Measurements from ENCODE around the gene SPATA45. TPM values are rescaled to one million over a fixed set of nuclear protein-coding genes. Genes with fewer than 3 reads are reported as not detected.
A peak's percentile ranks its signal among the peaks of the same experiment; 100 is the strongest.

The SPATA45 gene
- total RNA-seq, 1 experiment from 2014 or later, result 0.68 TPM

GRCh38 chr1:212858461-212859265, 11.2 kb upstream of the SPATA45 start:
- no peak overlapping the region for H4K8ac ChIP-seq (replicated peaks; ENCODE audit: insufficient read length, low read depth, low read length)
- H3K14ac ChIP-seq (ENCODE audit: insufficient read depth, low read length), result peak overlapping the region; percentile 85
- no peak overlapping the region for H2BK20ac ChIP-seq (ENCODE audit: low read depth, low read length, poor library complexity, severe bottlenecking)
- no peak overlapping the region for H2AK5ac ChIP-seq (ENCODE audit: insufficient read length, low read length)
- no peak overlapping the region for H2BK120ac ChIP-seq (ENCODE audit: low read depth, low read length, poor library complexity, severe bottlenecking)
- H2BK15ac ChIP-seq (ENCODE audit: low read depth, low read length), result no peak overlapping the region
- H4K5ac ChIP-seq (ENCODE audit: insufficient read length, low read depth, low read length), result no peak overlapping the region
- Mint-ChIP-seq H3K27ac (peak overlapping the region; percentile 97 to 99 (median 98)), H3K9me3 (peaks cover 2% of the 10 kb centered on the region in 2 experiments; a peak in 2 of 5 replicates), H3K36me3 (ENCODE audit: insufficient read depth in 1 of 3, low read depth in 3 of 3) (peaks cover 15 to 24% (median 22%) of the 10 kb centered on the region in 3 experiments), H3K4me3 (no peak overlapping the region), H3K27me3 (ENCODE audit: low read depth) (peaks cover 5% of the 10 kb centered on the region; the same call in 1 of the 2 replicates), H3K4me1 (peaks cover 24 to 36% of the 10 kb centered on the region in 2 experiments)
- H3K18ac ChIP-seq (ENCODE audit: insufficient read length, low read depth, low read length), result peak overlapping the region; percentile 89
- no peak overlapping the region for H2BK5ac ChIP-seq (ENCODE audit: insufficient read length, low read length)
- no peak overlapping the region for H3T11ph ChIP-seq (ENCODE audit: low read length)
- WGBS (ENCODE audit: extremely low coverage, insufficient read length, low lambda C conversion rate), result no CpG with 5 or more reads among the region's 54 CpGs
- H3K4me2 ChIP-seq (ENCODE audit: insufficient read depth, insufficient read length, low read length), result peak overlapping the region; percentile 91
- peaks cover 3% of the 10 kb centered on the region for H4K20me1 ChIP-seq (ENCODE audit: control insufficient read depth, insufficient read depth, insufficient read length)
- H3K23me2 ChIP-seq (ENCODE audit: insufficient read length, low read depth, low read length, poor library complexity, severe bottlenecking), result peaks cover 9% of the 10 kb centered on the region
- DNase-seq, result no peak
- H2AFZ ChIP-seq (ENCODE audit: low read length), result no peak overlapping the region
- H3K4me1 ChIP-seq (ENCODE audit: insufficient read depth, low read length), result peaks cover 3% of the 10 kb centered on the region; the same call in 1 of the 2 replicates
- peak overlapping the region; percentile 94 for H3K9ac ChIP-seq (ENCODE audit: extremely low read depth, insufficient read length, low read length)
- no peaks in the 10 kb centered on the region for H3K79me1 ChIP-seq (ENCODE audit: insufficient read depth, low read depth, low read length, poor library complexity, severe bottlenecking)
- peaks cover 43% of the 10 kb centered on the region for H3K79me2 ChIP-seq (ENCODE audit: insufficient read depth, low read length)
- TF ChIP-seq CTCF (conservative IDR thresholded peaks at IDR 0.05), result no peak
- H4K91ac ChIP-seq (ENCODE audit: insufficient read length, low read depth, low read length), result no peak overlapping the region
- H3K27me3 ChIP-seq (ENCODE audit: insufficient read depth, low read length), result no peaks in the 10 kb centered on the region
- H3K23ac ChIP-seq (ENCODE audit: insufficient read length, low read depth, low read length), result no peak overlapping the region
- no peak overlapping the region for H3K4ac ChIP-seq (ENCODE audit: low read depth, low read length)
- H3K56ac ChIP-seq (ENCODE audit: insufficient read length, low read depth, low read length), result no peak overlapping the region
- no peak overlapping the region for H3K27ac ChIP-seq (ENCODE audit: insufficient read length, low read depth, low read length)
- H3K9me3 ChIP-seq (ENCODE audit: control insufficient read depth, low read depth, low read length), result no peaks in the 10 kb centered on the region
- H2BK12ac ChIP-seq (ENCODE audit: insufficient read length, low read depth, low read length), result no peak overlapping the region
